ENCODE results near the gene CLEC16A.

The CLEC16A gene

DNA sequence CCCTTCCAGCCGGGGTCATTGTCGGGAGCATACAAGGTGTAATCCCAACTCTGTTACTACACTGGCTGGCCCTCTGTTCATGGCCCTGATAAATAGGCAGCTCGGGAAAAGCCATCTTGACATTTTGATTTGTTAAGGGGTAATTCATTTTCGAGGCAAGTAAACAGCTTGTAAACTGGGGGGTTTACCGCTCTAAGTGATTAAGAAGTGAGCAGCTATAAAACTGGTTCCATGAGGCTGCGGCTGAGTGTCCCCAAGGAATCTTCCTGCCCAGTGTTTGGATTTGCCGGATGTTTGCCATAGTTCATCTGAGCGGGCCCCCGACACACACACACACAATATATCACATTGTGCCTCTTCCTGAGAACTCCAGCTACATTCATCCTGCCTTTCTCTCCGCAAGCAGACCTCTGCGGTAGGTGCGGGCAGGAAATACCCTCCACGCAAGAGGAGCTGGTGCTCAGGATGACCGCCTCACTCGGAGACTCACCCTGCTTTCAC lies 219.4 kb downstream of the CLEC16A start:
- in situ Hi-C loops (cut with MboI; ENCODE audit: low sequenced_read_pairs): no loop called here

DNA sequence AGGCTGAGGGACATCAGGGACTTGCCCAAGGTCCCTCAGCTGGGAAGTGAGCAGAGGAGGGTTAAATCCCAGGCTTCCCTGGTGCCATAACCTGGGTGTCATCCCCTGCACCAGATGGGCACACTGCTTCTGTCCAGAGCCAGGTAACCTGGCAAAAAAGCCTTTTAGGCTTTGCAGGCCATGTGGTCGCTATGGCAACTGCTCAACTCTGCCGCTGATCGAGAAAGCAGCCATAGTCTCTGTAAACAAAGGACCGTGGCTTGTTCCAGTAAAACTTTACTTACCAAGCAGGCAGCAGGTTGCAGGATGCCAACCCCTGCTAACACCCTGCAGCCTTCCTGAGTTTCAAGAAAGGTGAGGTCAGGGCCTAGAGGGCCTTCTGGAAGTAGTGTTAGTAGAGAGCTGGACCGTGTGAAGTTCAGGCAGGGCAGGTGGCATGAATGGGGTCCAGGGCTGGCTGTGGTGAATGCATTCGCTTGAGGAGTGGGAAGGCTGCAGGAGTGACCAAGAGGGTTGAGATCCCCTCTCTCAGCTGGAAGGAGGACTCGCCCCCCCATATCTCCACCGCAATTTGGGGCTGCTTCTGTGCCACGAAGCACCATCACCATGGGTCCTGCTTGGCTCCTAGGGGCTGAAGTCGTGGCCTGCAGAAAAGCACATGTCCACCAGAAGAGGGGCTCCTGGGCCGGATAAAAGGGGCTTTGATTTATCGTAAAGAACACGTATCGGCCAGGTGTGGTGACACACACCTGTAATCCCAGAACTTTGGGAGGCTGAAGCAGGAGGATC lies 220.3 kb downstream of the CLEC16A start:
- in situ Hi-C loops (cut with MboI; ENCODE audit: low sequenced_read_pairs): no loop called here

DNA sequence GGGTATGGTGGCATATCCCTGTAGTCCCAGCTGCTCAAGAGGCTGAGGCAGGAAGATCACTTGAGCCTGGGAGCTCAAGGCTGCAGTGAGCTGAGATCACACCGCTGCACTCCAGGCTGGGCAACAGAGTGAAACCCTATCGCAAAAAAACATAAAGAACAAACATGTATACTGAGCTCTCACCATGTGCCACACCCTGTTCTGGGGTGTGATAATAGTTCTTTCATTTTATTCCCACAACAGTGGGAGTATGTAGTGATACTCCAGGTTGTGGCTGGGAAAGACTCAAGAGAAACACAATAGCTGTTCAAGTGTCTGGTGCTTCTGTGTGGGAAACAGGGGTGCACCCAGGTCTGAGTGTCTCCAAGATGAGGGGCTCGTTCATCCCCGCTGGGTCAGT lies 221.0 kb downstream of the CLEC16A start:
- in situ Hi-C loops (cut with MboI; ENCODE audit: low sequenced_read_pairs): no loop called here

DNA sequence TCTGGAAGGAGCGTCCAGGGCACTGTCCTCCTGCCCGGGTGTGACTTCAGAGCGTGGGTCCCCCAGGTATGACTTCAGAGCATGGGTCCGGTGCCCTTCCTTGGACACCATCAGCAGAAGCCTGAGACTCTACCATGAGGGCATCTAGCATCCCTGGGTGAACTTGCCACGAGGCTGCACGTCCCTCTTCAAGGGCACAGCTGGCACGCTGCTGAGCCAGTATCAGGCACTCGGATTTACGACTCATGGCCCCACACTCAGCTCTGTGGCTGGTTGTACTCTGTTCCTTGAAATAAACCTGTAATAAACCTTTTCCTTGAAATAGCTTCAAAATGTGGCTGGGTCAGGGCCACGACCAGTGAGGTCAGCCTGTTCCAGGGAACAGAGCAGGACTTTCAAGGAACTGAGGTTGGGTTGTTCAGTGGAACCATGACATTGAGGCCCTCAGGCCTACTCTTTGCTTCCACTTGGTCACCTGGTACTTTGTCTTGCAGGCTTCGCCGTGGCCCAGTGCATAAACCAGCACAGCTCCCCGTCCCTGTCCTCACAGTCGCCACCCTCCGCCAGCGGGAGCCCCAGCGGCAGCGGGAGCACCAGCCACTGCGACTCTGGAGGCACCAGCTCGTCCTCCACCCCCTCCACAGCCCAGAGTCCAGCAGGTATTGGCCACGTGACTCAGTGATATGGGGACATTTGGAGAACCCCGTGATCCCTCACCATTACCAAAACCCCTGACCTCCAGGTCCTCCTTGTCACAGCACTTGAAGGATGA lies 221.7 kb downstream of the CLEC16A start:
- in situ Hi-C loops (cut with MboI; ENCODE audit: low sequenced_read_pairs): no loop called here

DNA sequence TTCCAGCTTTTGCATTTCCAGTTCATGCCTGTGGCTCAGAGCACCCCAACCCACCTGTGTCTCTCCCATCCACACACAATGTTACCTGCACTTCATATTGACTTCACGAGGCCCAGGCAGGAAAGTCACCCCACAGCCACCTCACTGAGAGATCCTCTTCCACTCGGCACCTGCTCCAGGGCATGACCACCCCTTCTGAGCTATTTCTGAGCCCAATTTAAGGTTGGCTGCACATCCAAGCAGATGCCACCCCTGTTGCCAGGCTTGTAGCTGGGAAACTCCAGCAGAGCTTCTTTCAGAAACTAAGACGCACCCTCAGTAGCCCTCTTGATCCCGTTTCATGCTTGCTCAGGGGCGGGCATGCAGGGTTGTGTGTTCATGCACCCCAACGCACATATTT lies 223.2 kb downstream of the CLEC16A start:
- in situ Hi-C loops (cut with MboI; ENCODE audit: low sequenced_read_pairs): no loop called here

DNA sequence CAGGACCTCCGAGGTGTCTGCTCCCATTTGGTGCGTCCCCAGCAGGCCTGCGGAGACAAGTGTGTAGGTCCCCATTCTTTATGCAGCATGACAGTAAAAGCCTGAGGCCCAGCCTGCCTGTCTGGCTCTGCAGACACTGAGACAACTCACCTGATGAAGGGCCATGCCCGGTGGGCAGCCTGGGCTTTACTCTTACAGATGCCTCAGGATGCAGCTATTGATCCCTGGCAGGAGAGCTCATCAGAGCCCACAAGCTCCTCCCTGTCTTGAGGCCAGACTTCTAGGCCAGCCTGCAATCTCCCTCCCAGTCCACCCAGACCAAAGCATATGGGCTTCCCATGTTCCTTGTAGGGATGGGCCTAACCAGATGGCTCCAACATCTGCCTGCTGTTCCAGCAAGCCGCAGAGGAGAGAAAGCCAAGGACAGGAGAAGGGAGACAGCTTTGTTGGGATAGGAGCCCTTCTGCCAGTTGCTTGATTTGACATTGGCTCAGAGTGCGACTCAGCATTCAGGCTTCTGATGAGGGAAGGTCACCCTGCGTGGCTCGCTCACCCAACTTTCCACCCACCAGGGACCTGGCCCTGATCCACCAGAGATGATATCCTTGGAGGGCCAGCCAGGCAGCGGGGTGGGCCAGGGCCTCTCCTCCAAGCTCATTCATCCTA lies 224.2 kb downstream of the CLEC16A start:
- in situ Hi-C loops (cut with MboI; ENCODE audit: low sequenced_read_pairs): no loop called here

DNA sequence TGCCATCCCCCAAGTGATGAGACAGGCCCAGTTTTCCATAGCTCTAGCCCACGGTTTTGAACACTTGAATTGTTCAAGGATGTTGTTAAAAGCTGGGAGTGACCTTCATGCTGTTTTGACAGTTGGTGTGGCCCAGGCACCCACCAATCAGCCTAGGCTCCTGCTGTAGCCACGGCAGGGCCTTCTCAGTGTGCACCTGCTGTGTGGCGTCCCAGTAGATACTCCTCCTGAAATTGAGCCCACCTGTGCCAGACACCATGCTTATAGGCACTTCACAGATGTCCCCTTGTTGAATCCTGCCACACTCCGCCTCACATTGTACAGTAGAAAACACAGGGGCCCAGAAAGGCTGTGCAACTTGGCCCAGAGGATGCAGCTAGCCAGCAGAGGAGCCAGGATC lies 225.3 kb downstream of the CLEC16A start:
- in situ Hi-C loops (cut with MboI; ENCODE audit: low sequenced_read_pairs): no loop called here

DNA sequence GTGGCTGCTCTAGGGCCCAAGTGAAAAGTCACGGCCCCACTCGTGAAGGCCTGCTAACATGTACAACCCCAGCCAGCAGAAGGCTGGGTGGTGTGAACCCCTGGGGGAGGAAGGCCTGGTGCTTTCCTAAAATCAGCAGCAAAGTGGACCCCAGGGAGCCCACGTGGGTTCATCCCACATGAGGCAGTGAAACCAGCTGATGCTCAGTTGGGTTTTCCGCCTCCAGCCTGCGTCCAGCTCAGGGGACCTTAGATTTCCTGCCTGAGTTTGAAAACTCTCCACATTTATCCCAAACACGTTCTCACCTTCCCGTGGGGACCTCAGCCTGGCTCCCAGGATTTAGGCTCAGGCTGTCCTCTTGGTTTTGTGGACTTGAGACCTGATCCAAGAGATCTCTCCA lies 225.8 kb downstream of the CLEC16A start:
- in situ Hi-C loops (cut with MboI; ENCODE audit: low sequenced_read_pairs): no loop called here

DNA sequence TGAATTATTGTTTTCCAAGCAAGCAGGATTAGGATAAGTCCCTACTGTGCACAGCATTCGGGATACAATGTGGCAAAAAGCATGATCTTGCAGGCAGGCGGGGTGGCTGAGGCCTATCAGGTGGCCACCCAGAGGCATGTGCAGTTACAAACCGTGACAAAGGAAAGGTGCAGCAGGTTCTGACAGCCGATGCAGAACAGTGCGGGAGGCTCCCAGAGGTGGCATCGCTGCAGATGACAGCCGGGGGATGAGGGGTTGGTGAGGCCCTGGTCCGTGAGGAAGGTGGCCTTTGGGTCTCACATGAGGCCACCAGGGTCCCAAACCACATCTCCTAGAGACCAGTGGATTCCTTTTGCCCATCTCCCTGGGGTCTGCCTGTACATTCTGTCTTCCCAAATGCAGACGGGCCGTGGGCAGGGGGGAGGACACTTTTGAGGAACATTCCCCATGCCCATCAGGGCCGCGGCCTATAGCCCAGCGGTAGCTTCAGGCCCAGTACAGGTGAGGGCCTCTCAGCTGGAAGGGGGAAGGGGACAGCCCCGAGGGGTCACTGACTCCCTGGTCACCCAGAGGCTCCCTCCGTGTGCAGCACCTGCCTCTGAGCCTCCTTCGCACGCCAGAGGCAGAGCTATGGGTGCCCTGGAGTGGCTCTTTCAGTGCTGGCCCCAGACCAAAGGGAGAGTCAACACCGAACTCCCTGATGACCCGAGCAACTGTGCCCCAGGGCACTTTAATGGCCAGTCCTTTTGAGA lies 226.5 kb downstream of the CLEC16A start:
- in situ Hi-C loops (cut with MboI; ENCODE audit: low sequenced_read_pairs): no loop called here

DNA sequence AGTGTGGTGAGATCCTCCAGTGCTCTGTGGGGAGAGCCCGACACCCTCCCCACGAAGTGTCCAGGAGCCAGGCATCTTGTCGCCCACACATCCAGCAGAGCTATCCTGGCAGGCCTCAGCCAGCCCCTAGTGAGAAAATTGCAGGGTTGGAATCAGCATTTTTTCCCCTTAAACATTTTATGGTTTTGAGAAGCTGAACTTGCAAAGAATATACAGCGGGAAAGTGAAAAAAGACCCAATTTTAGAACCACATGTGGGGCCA lies 227.0 kb downstream of the CLEC16A start:
- in situ Hi-C loops (cut with MboI; ENCODE audit: low sequenced_read_pairs): no loop called here

DNA sequence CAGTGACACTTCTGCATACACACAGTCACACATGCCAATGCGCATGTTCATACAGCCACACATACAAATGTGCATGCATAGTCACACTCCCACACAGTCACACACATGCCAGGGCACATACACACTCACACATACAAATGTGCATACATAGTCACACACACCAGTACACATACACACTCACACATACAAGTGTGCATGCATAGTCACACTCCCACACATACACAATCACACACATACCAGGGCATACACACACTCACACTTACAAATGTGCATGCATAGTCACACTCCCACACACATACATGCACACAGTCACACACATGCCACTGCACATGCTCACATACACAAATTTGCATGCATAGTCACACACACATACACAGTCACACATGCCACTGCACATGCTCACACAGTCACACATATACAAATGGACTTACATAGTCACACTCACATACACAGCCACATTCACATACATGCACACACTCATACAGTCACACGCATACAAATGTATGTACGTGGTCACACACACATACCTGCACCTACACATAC lies 227.5 kb downstream of the CLEC16A start:
- in situ Hi-C loops (cut with MboI; ENCODE audit: low sequenced_read_pairs): no loop called here

DNA sequence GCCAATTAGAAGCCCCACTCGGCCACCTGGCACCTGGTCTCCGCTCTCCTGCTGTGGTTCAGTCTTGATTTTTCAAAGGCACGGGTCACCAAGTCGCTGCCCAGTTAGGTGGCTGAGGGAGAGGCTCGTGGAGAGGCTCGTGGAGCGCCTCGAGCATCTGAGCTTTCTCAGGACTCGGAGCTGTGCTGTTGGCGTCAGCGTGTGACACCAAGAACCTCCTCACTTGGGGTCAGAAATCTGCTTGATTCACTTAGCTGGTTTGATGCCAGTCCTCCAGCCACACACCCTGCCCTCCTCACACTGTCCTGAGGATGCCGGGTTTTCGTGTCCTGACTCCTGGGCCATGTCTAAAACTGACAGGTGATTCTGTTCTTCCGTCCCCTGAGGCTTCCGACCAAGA lies 229.1 kb downstream of the CLEC16A start:
- in situ Hi-C loops (cut with MboI; ENCODE audit: low sequenced_read_pairs): no loop called here

DNA sequence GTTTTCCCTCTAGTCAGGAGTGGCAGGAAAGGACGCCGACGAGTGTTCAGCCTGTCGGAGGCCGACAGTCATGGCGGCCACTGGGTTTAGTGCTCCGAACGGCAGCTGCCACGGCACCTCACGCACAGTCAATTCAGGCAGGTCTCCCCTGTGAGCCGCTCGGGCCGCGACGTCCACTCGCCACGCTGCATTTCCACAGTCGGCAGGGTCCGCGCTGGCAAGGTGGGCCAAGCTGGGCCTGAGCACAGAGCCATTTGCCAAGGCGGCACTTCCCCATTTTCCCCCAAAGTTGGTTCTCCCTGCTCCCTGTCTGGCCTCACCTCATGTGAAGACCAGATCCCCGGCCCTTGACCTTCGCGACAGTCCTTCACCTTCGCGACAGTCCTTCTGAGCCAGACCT lies 229.8 kb downstream of the CLEC16A start:
- in situ Hi-C loops (cut with MboI; ENCODE audit: low sequenced_read_pairs): no loop called here

DNA sequence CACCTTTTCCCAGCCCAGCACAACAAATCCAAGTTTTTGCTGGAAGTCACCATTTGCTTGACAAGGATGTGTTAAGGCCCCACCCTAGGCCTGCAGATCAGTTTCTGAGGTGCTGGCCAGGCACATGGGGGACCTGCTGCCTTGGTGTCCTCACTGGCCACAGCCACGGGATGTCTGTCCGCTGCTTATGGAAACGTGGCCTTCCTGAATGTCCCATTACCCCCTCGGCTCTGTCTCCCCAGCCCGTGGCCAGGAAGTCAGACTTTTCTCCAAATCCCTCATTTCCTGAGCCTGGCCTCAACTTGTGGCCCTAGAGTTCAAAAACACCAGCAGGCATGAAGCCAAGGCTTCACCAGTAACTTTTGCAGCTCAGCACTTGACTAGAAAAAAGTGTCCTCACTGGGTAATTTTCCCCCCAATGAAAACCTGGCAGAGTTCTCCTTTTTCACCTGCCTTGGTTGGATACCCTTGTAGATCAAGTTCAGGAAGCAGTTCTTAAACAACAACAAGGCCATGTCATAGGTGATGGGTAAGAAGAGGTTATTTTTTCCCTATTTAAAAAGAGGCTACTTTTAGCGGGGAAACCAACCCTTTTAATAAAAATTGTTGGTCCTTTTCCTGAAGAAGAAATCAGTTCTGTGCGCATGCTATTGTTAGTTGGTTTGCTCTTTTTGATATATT lies 230.9 kb downstream of the CLEC16A start:
- in situ Hi-C loops (cut with MboI; ENCODE audit: low sequenced_read_pairs): no loop called here

DNA sequence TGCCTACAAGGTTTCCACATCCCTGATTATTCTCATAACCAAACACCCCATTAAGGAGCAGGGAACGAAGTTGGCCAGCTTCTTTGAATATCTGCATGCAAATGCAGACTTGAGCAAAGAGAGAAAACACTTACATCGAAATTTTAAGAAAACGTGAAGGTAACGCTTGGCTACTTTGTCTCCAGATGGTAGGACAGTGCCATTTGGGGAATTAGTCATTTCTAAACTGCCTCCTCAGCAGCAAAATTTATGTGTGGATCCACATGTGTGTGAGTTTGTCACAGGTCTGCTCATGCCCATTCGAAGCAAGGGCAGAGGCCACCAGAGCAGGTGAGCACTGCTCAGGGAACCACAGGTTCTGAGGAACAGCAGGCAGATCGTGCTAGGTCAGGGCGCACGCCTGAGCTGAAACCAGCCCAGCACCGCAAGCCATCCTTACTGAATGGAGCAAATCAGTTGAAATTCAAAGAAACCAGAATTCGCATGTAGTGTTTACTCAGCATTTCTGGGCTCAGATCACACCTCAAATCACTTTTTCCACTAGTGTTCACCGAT lies 231.5 kb downstream of the CLEC16A start:
- in situ Hi-C loops (cut with MboI; ENCODE audit: low sequenced_read_pairs): no loop called here

DNA sequence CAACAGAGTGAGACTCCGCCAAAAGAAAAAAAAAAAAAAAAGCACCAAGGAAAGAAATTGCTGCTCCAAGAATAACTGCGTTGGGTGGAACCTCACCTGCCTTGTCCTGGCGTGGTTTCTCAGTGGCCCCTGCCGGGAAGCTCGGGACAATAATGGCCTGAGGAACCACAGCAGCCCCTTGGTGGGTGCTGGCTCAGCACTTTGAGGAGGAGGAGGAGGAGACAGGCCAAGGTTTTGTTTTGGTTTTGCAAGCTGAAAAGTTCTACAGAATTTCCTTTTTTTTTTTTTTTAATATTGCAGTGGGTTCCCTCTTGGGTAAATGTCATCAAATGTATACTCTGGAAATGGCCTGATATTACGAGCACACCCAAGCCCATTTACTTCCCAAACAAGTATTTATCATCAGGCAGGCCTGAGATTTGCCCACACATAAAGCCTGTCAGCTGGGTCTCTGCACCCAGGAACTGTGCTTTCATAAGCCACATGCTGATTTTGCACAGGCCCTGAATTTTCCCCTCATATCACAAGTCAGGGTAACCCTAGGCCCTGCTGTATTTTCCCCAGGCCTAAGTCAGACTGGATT lies 233.3 kb downstream of the CLEC16A start:
- in situ Hi-C loops (cut with MboI; ENCODE audit: low sequenced_read_pairs): no loop called here

DNA sequence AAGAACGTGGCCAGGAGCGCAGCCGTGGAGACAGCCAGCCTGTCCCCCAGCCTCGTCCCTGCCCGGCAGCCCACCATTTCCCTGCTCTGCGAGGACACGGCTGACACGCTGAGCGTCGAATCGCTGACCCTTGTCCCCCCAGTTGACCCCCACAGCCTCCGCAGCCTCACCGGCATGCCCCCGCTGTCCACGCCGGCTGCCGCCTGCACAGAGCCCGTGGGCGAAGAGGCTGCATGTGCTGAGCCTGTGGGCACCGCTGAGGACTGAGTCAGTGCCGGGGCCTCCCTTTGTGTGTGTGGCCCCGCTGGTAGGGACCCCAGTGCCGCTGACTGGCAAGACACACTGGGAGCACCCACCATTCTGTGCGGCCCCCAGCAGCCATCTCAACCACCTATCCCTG lies 234.1 kb downstream of the CLEC16A start:
- in situ Hi-C loops (cut with MboI; ENCODE audit: low sequenced_read_pairs): no loop called here

DNA sequence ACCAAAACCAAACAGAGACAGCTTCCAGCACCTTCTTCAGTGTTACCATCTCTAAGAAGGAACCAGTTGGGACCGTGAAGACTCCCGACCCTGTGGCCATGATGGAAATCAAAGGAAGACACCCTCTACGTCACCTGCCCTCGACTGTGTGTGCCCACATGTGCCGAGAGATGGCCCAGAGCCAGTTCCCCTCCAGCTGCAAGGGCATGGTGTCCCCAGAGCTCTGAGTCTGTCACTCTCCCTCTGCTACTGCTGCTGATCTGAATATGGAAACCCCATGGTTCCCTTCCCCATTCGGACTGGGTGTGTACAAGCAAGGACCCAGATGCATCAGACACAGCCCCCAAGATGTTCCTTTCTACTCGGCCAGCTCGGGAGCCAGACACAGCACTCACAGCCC lies 235.2 kb downstream of the CLEC16A start:
- in situ Hi-C loops (cut with MboI; ENCODE audit: low sequenced_read_pairs): no loop called here

DNA sequence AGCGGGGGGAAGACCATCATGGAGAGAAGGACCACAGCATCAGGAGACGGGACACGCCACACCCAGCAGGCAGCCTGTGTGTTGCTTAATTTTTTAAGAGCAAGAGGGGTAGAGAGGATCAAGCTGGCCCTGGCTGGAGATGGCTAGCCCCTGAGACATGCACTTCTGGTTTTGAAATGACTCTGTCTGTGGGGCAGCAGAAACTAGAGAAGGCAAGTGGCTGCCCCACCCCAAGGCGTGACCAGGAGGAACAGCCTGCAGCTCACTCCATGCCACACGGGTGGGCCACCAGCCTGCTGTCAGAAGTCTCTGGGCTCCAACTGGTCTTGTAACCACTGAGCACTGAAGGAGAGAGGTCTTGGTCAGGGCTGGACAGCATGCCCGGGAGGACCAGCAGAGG lies 236.1 kb downstream of the CLEC16A start:
- in situ Hi-C loops (cut with MboI; ENCODE audit: low sequenced_read_pairs): no loop called here

Data from HL-60/S4 treated with retinoic acid at 250 ng/mL for 4 days and 3 days (cell line).